ENCODE data around the gene UNC5B.

UNC5B gene

DNA sequence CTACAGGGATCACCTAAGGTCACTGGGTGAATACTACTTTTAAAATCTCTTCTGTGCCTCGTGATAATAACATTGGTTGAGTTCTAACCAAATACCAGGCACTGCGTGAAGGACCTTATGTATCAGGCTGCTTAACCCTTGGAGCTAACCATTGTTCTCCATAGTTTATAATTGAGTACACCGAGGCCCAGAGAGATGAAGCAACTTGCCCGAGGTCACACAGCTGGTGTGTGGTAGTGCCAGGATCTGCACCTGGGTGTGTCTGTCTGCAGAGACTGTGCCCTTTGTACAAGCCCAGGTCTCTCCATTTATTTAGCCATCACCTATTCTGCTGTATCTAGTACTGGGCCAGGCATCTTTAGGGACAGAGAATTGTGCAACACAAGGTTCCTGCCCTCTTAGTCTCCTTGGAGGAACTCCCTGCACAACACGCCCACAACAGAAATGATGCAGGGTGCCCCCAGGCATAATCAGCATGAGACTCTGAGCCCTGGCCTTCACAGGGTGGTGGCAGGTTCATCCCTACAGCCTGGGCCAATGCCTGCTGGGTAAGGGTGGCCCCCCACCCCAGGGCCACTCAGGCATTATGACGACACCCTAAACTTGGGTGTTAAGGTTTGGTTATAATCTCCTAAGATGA lies 31.5 kb downstream of the UNC5B start:
- 88% methylated on average over 4 of the region's 6 CpGs for WGBS (ENCODE audit: insufficient coverage)
- Histone ChIP-seq H3K36me3 (ENCODE audit: control insufficient read depth in 4 of 4, insufficient read depth in 4 of 4, low read length in 3 of 4) (no peaks in the 10 kb centered on the region), H3K4me1 (ENCODE audit: control extremely low read depth in 1 of 4, control insufficient read depth in 4 of 4, insufficient read depth in 4 of 4, low read length in 3 of 4) (peaks cover 7 to 89% (median 75%) of the 10 kb centered on the region in 4 experiments), H3K9me3 (ENCODE audit: control extremely low read depth in 1 of 5, control insufficient read depth in 4 of 5, insufficient read depth in 2 of 5, low read depth in 1 of 5, low read length in 4 of 5) (no peaks in the 10 kb centered on the region), H3K27ac (ENCODE audit: insufficient read depth in 1 of 2, low read depth in 1 of 2, low read length in 2 of 2, poor library complexity in 1 of 2, severe bottlenecking in 2 of 2) (no peak overlapping the region), H3K27me3 (replicated peaks in 2 of 5; ENCODE audit: control insufficient read depth in 4 of 5, insufficient read depth in 5 of 5, low read length in 4 of 5) (no peaks in the 10 kb centered on the region), H3K4me3 (ENCODE audit: control insufficient read depth in 1 of 7, extremely low read depth in 1 of 7, insufficient read depth in 4 of 7, low read depth in 2 of 7, low read length in 6 of 7) (peak overlapping the region in 2 of 7 experiments; percentile 12 to 40)
- ChIA-PET POLR2A (interaction anchor here (0.6 kb wide), 1 partner anchor 299 kb away, joined by 6 read pairs; no protein-coding TSS in a partner anchor), CTCF (interaction anchor here (0.8 to 2.5 kb wide), 6 partner anchors 9 to 319 kb away, joined by 3 to 11 read pairs (median 6); no protein-coding TSS in a partner anchor)
- DNase-seq = no peak

- WGBS (ENCODE audit: insufficient coverage) = 66% methylated on average over 10 of the region's 29 CpGs
- peak; percentile 40 to 86 (median 84) for DNase-seq
- H3K27me3 ChIP-seq (replicated peaks in 2 of 5; ENCODE audit: control insufficient read depth in 4 of 5, insufficient read depth in 5 of 5, low read length in 4 of 5) = no peaks in the 10 kb centered on the region
- peaks cover 7 to 97% (median 76%) of the 10 kb centered on the region in 4 experiments for H3K4me1 ChIP-seq (ENCODE audit: control extremely low read depth in 1 of 4, control insufficient read depth in 4 of 4, insufficient read depth in 4 of 4, low read length in 3 of 4)
- H3K27ac ChIP-seq (ENCODE audit: insufficient read depth in 1 of 2, low read depth in 1 of 2, low read length in 2 of 2, poor library complexity in 1 of 2, severe bottlenecking in 2 of 2) = no peak overlapping the region
- ChIA-PET POLR2A (interaction anchor here (0.6 to 1.4 kb wide), 3 partner anchors 9 to 300 kb away, joined by 3 to 6 read pairs (median 3); no protein-coding TSS in a partner anchor), CTCF (interaction anchor here (0.8 to 2.5 kb wide), 10 partner anchors 8 to 685 kb away, joined by 3 to 11 read pairs (median 4); no protein-coding TSS in a partner anchor)
- no peaks in the 10 kb centered on the region for H3K9me3 ChIP-seq (ENCODE audit: control extremely low read depth in 1 of 5, control insufficient read depth in 4 of 5, insufficient read depth in 2 of 5, low read depth in 1 of 5, low read length in 4 of 5)
- H3K4me3 ChIP-seq (ENCODE audit: control insufficient read depth in 1 of 7, extremely low read depth in 1 of 7, insufficient read depth in 4 of 7, low read depth in 2 of 7, low read length in 6 of 7) = peak overlapping the region in 5 of 7 experiments; percentile 5 to 40 (median 11)
- H3K36me3 ChIP-seq (ENCODE audit: control insufficient read depth in 4 of 4, insufficient read depth in 4 of 4, low read length in 3 of 4) = no peaks in the 10 kb centered on the region
These were observed 32.4 kb downstream of the UNC5B start for GRCh38 chr10:71244431-71245419.

DNA sequence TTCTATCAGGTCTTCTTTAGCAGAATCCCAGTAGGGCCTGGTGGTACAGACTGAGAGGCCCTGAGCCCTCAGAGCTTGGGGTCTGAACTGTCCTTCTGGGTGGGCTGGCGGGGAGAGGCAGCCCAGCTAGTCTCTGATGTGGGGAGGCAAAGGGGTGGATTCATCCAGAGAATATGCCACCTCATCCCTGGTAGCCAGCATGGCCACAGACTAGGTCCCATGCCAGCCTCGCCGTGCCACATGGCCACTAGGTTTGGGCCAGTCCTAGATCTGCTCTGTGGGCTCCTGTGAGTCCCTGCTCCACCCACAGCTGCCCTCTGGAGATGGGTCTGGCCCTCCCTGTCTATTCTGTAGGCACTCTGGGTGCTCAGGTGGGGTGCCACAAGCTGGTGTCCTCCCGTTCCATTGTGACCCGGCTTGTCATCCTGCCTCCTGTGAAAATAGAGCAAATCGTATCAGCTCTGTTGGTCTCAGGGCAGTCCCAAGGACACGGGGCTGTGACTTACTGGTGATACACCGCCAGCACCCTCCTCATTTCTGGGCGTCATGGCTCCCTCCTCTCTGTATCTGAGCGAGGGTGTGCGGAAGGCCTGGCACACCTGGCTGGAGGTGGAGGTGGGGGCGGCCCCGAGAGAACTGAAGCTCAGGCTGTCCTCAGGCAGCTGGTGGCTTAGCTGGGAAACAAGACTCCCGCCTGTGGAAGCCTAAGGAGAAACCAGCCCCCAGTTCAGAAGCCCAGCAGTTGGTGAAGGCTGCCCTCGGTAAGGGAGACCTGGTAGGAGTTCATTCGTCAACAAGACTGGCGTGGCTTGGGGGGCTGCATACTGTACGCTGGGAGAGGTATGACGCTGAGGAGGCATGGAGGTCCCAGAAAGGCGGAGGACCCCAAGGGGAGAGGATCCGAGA lies 33.3 kb downstream of the UNC5B start:
- ChIA-PET CTCF (interaction anchor here (0.9 to 2.5 kb wide), 9 partner anchors 11 to 686 kb away, joined by 3 to 11 read pairs (median 4); no protein-coding TSS in a partner anchor), POLR2A (interaction anchor here (1.4 kb wide), 1 partner anchor 16 kb away, joined by 3 read pairs; no protein-coding TSS in a partner anchor)
- peaks cover 7 to 93% (median 67%) of the 10 kb centered on the region in 4 experiments for H3K4me1 ChIP-seq (ENCODE audit: control extremely low read depth in 1 of 4, control insufficient read depth in 4 of 4, insufficient read depth in 4 of 4, low read length in 3 of 4)
- DNase-seq = no peak
- H3K9me3 ChIP-seq (ENCODE audit: control extremely low read depth in 1 of 5, control insufficient read depth in 4 of 5, insufficient read depth in 2 of 5, low read depth in 1 of 5, low read length in 4 of 5) = no peaks in the 10 kb centered on the region
- no peaks in the 10 kb centered on the region for H3K27me3 ChIP-seq (replicated peaks in 2 of 5; ENCODE audit: control insufficient read depth in 4 of 5, insufficient read depth in 5 of 5, low read length in 4 of 5)
- 98% methylated on average over 21 of the region's 21 CpGs for WGBS (ENCODE audit: insufficient coverage)
- H3K4me3 ChIP-seq (ENCODE audit: control insufficient read depth in 1 of 7, extremely low read depth in 1 of 7, insufficient read depth in 4 of 7, low read depth in 2 of 7, low read length in 6 of 7) = no peak overlapping the region
- no peak overlapping the region for H3K27ac ChIP-seq (ENCODE audit: insufficient read depth in 1 of 2, low read depth in 1 of 2, low read length in 2 of 2, poor library complexity in 1 of 2, severe bottlenecking in 2 of 2)
- no peaks in the 10 kb centered on the region for H3K36me3 ChIP-seq (ENCODE audit: control insufficient read depth in 4 of 4, insufficient read depth in 4 of 4, low read length in 3 of 4)

DNA sequence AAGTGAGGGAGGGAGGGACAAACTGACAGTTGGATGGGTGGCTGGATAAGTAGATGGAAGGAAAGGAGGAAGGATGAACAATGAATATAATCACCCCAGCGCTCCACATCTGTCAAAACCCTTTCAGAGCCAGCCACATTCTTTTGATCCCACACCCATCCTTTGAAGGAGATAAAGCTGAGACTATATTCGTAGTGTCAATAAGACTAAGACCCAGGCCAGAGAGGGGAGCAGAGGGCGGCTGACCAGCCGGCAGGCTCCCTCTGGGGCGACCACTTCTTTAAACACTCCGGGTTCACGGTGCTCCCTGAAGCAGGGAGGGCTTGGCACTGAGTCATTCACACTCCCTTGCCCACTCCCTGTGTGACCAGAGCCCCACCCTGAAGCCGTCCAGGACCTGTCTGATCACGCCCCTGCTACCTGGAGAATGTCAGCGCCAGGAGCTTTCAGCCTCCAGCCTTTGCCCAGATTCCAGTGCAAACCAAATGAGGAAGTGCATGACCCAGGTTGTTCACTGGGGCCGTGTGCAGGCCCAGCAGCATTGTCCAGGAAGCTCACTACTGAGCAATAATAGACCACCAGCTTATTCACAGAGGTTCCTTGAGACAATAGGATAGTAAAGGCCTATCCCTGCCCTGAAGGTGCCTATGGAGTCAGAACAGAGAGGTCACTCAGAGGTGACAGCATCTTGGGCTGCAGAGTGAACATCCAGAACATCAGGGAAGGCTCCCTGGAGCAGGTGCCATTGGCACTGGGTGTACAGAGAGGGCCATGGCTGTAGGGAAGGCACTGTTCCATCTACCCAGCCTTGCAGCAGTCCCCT lies 34.4 kb downstream of the UNC5B start:
- Histone ChIP-seq H3K9me3 (ENCODE audit: control extremely low read depth in 1 of 5, control insufficient read depth in 4 of 5, insufficient read depth in 2 of 5, low read depth in 1 of 5, low read length in 4 of 5) (no peaks in the 10 kb centered on the region), H3K27ac (ENCODE audit: insufficient read depth in 1 of 2, low read depth in 1 of 2, low read length in 2 of 2, poor library complexity in 1 of 2, severe bottlenecking in 2 of 2) (no peak overlapping the region), H3K4me1 (ENCODE audit: control extremely low read depth in 1 of 4, control insufficient read depth in 4 of 4, insufficient read depth in 4 of 4, low read length in 3 of 4) (peaks cover 7 to 82% (median 56%) of the 10 kb centered on the region in 4 experiments), H3K36me3 (ENCODE audit: control insufficient read depth in 4 of 4, insufficient read depth in 4 of 4, low read length in 3 of 4) (no peaks in the 10 kb centered on the region), H3K4me3 (ENCODE audit: control insufficient read depth in 1 of 7, extremely low read depth in 1 of 7, insufficient read depth in 4 of 7, low read depth in 2 of 7, low read length in 6 of 7) (no peak overlapping the region), H3K27me3 (replicated peaks in 2 of 5; ENCODE audit: control insufficient read depth in 4 of 5, insufficient read depth in 5 of 5, low read length in 4 of 5) (no peaks in the 10 kb centered on the region)
- 92% methylated on average over 8 of the region's 11 CpGs for WGBS (ENCODE audit: insufficient coverage)
- POLR2A ChIA-PET = no interaction called here
- DNase-seq = peak in 2 of 3 donors; percentile 50 to 70
- CTCF ChIA-PET = interaction anchor here (1.0 to 3.4 kb wide), 5 partner anchors 13 to 38 kb away, joined by 3 to 11 read pairs (median 7); no protein-coding TSS in a partner anchor

DNA sequence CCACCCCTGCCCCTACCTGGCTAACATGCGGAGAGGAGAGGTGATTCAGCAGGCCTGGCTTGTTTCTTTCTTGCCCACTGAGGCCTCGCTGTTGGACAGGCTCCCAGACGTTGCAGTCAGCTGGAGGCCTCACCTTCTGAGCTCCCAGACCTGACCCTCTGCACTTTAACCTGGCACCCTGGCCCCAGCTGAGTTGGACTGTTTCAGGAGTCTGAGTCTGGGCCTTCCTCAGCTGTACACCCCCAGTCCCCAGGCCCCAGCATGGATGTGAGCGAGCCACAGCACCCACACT lies 35.0 kb downstream of the UNC5B start:
- ChIA-PET CTCF (interaction anchor here (0.6 to 3.4 kb wide), 5 partner anchors 12 to 39 kb away, joined by 3 to 9 read pairs (median 3); no protein-coding TSS in a partner anchor), POLR2A (no interaction called here)
- WGBS (ENCODE audit: insufficient coverage) = 86% methylated on average over 4 of the region's 4 CpGs
- no peak overlapping the region for H3K4me3 ChIP-seq (ENCODE audit: control insufficient read depth in 1 of 7, extremely low read depth in 1 of 7, insufficient read depth in 4 of 7, low read depth in 2 of 7, low read length in 6 of 7)
- no peak overlapping the region for H3K27ac ChIP-seq (ENCODE audit: insufficient read depth in 1 of 2, low read depth in 1 of 2, low read length in 2 of 2, poor library complexity in 1 of 2, severe bottlenecking in 2 of 2)
- peaks cover 7 to 76% (median 50%) of the 10 kb centered on the region in 4 experiments for H3K4me1 ChIP-seq (ENCODE audit: control extremely low read depth in 1 of 4, control insufficient read depth in 4 of 4, insufficient read depth in 4 of 4, low read length in 3 of 4)
- no peak for DNase-seq
- H3K27me3 ChIP-seq (replicated peaks in 2 of 5; ENCODE audit: control insufficient read depth in 4 of 5, insufficient read depth in 5 of 5, low read length in 4 of 5) = no peaks in the 10 kb centered on the region
- H3K9me3 ChIP-seq (ENCODE audit: control extremely low read depth in 1 of 5, control insufficient read depth in 4 of 5, insufficient read depth in 2 of 5, low read depth in 1 of 5, low read length in 4 of 5) = no peaks in the 10 kb centered on the region
- no peaks in the 10 kb centered on the region for H3K36me3 ChIP-seq (ENCODE audit: control insufficient read depth in 4 of 4, insufficient read depth in 4 of 4, low read length in 3 of 4)

DNA sequence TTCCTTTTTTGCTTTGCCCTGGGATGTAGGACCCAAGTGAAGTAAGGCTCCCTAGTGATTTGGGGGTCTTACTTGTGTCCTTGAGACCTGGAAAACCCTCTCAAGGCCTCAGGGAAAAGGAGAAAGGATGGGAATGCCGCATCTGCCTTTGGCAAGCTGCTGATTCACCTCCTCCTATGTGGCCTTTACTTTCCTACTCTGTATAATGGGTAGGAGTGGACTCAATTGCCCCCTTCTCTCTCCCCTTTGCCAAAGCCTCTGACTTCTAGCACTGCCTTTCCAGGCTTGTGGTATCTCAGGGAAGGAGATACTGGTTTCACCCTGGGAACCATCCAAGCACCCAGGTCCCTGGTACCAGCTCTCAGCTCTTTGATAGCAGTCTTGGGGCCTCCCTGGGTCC lies 35.4 kb downstream of the UNC5B start:
- Histone ChIP-seq H3K36me3 (ENCODE audit: control insufficient read depth in 4 of 4, insufficient read depth in 4 of 4, low read length in 3 of 4) (no peaks in the 10 kb centered on the region), H3K27me3 (replicated peaks in 2 of 5; ENCODE audit: control insufficient read depth in 4 of 5, insufficient read depth in 5 of 5, low read length in 4 of 5) (no peaks in the 10 kb centered on the region), H3K4me3 (ENCODE audit: control insufficient read depth in 1 of 7, extremely low read depth in 1 of 7, insufficient read depth in 4 of 7, low read depth in 2 of 7, low read length in 6 of 7) (peak overlapping the region in 2 of 7 experiments; percentile 10 to 22), H3K4me1 (ENCODE audit: control extremely low read depth in 1 of 4, control insufficient read depth in 4 of 4, insufficient read depth in 4 of 4, low read length in 3 of 4) (peaks cover 7 to 72% (median 47%) of the 10 kb centered on the region in 4 experiments), H3K27ac (ENCODE audit: insufficient read depth in 1 of 2, low read depth in 1 of 2, low read length in 2 of 2, poor library complexity in 1 of 2, severe bottlenecking in 2 of 2) (no peak overlapping the region), H3K9me3 (ENCODE audit: control extremely low read depth in 1 of 5, control insufficient read depth in 4 of 5, insufficient read depth in 2 of 5, low read depth in 1 of 5, low read length in 4 of 5) (no peaks in the 10 kb centered on the region)
- DNase-seq = no peak
- ChIA-PET CTCF (interaction anchor here (0.6 to 3.4 kb wide), 10 partner anchors 10 to 39 kb away, joined by 3 to 15 read pairs (median 5); no protein-coding TSS in a partner anchor), POLR2A (no interaction called here)
- no CpG with 5 or more reads among the region's 1 CpG for WGBS (ENCODE audit: insufficient coverage)

Measured in common myeloid progenitor, CD34-positive (primary cell).